HG03280 (cell line): ENCODE data around the gene ARHGAP33.
"Not testable (repeated sequence)": the region's sequence is repeated elsewhere in the genome, so short reads cannot be mapped to it uniquely, and the experiment has no call there.

Source experiments
- ATAC-seq: cut with Tn5 transposase; IDR thresholded peaks from one replicate; pipeline ENCODE4 v1.9.1; 2021; ENCODE audit warnings: mild to moderate bottlenecking, moderate library complexity; ENCODE audit not compliant: unreplicated experiment

Gene ARHGAP33

GRCh38 chr19:35791814-35792279 lies 16.5 kb downstream of the ARHGAP33 start:
- no peak for ATAC-seq

GRCh38 chr19:35792312-35792711 lies 16.9 kb downstream of the ARHGAP33 start:
- ATAC-seq = no peak

- ATAC-seq = no peak
These were observed 17.5 kb downstream of the ARHGAP33 start for GRCh38 chr19:35792888-35793287.

GRCh38 chr19:35793381-35794165 lies 18.2 kb downstream of the ARHGAP33 start:
- ATAC-seq = no peak

- ATAC-seq = not testable (repeated sequence)
These were observed 20.2 kb downstream of the ARHGAP33 start for GRCh38 chr19:35795564-35795963.

GRCh38 chr19:35796645-35797542 lies 21.5 kb downstream of the ARHGAP33 start:
- ATAC-seq = no peak

- no peak for ATAC-seq
These were observed 22.3 kb downstream of the ARHGAP33 start for GRCh38 chr19:35797663-35798062.

- ATAC-seq = no peak
These were observed 26.5 kb downstream of the ARHGAP33 start for GRCh38 chr19:35801828-35802227.

- ATAC-seq = no peak
These were observed 30.2 kb downstream of the ARHGAP33 start for GRCh38 chr19:35805526-35806102.

- no peak for ATAC-seq
These were observed 31.2 kb downstream of the ARHGAP33 start for GRCh38 chr19:35806597-35806996.

- no peak for ATAC-seq
These were observed 32.3 kb downstream of the ARHGAP33 start for GRCh38 chr19:35807633-35808032.

- ATAC-seq = no peak
These were observed 36.2 kb downstream of the ARHGAP33 start for GRCh38 chr19:35811317-35812219.

GRCh38 chr19:35812220-35813042 lies 37.1 kb downstream of the ARHGAP33 start, which contains the start of gene PRODH2:
Gene PRODH2, minus strand, starts transcription at chr19:35812845. Its CDS starts 40 bp downstream, at chr19:35812805.
- ATAC-seq = no peak

GRCh38 chr19:35813043-35813890 lies 37.9 kb downstream of the ARHGAP33 start:
- ATAC-seq = no peak

- ATAC-seq = no peak
These were observed 40.9 kb downstream of the ARHGAP33 start for GRCh38 chr19:35816262-35816661.

GRCh38 chr19:35816846-35817245 lies 41.5 kb downstream of the ARHGAP33 start:
- ATAC-seq = no peak

GRCh38 chr19:35818445-35818844 lies 43.1 kb downstream of the ARHGAP33 start:
- no peak for ATAC-seq

- no peak for ATAC-seq
These were observed 47.2 kb downstream of the ARHGAP33 start for GRCh38 chr19:35822579-35822978.
